ENCODE results near the gene FTL.

FTL gene

DNA sequence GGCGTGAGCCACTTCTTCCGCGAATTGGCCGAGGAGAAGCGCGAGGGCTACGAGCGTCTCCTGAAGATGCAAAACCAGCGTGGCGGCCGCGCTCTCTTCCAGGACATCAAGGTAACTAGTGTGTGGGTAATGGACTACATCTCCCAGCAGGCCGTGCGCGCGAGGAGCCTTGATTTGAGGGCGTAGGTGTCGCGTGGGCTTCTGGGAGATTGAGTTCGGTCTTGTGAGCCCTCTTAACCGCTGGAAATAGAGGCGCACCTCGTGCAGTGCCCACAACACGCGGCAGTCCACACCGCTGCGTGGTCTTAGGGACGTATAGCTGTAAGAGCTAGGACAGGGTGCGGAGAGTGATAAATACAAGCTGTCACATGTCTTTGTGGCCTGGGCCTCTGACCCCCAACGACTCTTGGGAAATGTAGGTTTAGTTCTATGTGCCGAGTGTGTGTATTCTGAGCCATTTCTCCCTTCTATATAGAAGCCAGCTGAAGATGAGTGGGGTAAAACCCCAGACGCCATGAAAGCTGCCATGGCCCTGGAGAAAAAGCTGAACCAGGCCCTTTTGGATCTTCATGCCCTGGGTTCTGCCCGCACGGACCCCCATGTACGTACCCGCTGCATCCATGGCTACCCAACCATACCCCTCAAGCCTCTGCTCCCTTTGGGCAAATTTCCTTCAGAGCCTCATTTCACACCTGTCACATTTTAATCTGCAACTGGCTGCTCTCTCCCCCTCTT is 864 bp downstream of the FTL start:
- peak; percentile 74 to 83 for DNase-seq (ENCODE audit: low read depth in 2 of 2, low spot score in 1 of 2)

GRCh38 chr19:48966541-48967345 is 1.6 kb downstream of the FTL start:
- DNase-seq (ENCODE audit: low read depth in 2 of 2, low spot score in 1 of 2), result no peak

- no peak for DNase-seq (ENCODE audit: low read depth in 2 of 2, low spot score in 1 of 2)
Measured at GRCh38 chr19:48967346-48968178, 2.5 kb downstream of the FTL start.

- no peak for DNase-seq (ENCODE audit: low read depth in 2 of 2, low spot score in 1 of 2)
Measured at GRCh38 chr19:48968179-48968661, 3.1 kb downstream of the FTL start.

DNA sequence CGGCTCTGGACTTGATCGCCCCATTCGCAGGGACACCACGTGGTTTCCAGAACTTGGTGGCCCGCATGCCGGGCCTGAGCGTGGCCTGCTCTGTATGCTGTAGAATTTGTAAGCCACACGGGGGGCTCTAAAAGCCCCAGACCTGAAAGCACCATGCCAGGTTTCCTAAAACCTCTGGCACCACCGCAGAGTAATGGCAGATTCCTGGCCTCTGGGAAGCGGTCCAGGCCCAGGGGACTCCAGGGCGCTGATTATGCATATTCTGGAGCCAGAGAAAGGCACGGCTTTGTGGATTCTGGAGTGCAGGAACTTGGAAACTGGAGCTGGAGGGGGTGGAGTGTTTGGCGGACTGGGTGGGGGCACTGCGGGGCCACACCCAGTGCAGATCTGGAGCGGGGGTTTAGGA is 3.7 kb downstream of the FTL start:
- DNase-seq (ENCODE audit: low read depth in 2 of 2, low spot score in 1 of 2), result no peak

DNA sequence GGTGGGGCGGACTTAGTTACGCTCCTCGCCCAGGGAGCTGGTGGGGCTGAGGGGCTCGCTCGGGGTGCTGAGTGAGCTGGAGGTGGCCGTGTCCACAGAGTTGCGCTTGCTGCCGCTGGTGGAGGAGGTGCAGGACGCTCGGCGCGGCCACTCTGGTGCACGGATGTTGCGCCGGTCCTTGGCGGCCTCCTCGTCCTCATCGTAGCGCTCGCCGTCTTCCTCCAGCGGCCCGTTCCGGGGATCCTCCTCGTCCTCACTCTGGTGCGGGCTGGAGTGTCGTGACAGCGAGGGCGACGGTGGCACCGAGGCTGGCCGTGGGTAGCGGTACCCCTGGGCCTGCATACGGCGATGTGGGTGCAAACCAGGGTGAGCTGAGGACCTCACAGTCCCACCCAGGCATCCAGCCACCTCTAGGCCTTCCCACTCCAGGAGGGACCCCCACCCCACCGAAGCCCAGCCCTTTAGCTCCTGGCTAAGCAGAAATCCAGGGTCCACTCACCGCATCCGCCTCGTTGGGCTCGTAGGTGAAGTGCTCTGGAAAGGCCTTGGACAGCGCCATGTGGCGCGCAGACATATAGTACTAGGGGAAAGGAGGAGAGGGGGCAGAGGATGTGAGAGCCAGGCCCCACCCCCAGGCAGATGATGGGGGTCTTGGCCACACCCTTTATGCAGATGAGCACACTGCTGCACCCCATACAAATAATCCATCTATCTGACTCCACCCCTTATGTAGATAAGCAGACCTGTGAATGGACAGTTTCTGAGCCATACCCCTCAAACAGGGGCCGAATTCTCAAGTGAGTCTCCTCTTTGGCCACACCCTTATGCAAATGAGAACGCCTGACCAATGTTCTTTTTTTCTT is 4.4 kb downstream of the FTL start:
- DNase-seq (ENCODE audit: low read depth in 2 of 2, low spot score in 1 of 2), result no peak

GRCh38 chr19:48970139-48970766 is 5.1 kb downstream of the FTL start:
- DNase-seq (ENCODE audit: low read depth in 2 of 2, low spot score in 1 of 2), result no peak

- peak; percentile 71 for DNase-seq (ENCODE audit: low read depth in 2 of 2, low spot score in 1 of 2)
Measured at GRCh38 chr19:48970923-48971395, 5.8 kb downstream of the FTL start.

DNA sequence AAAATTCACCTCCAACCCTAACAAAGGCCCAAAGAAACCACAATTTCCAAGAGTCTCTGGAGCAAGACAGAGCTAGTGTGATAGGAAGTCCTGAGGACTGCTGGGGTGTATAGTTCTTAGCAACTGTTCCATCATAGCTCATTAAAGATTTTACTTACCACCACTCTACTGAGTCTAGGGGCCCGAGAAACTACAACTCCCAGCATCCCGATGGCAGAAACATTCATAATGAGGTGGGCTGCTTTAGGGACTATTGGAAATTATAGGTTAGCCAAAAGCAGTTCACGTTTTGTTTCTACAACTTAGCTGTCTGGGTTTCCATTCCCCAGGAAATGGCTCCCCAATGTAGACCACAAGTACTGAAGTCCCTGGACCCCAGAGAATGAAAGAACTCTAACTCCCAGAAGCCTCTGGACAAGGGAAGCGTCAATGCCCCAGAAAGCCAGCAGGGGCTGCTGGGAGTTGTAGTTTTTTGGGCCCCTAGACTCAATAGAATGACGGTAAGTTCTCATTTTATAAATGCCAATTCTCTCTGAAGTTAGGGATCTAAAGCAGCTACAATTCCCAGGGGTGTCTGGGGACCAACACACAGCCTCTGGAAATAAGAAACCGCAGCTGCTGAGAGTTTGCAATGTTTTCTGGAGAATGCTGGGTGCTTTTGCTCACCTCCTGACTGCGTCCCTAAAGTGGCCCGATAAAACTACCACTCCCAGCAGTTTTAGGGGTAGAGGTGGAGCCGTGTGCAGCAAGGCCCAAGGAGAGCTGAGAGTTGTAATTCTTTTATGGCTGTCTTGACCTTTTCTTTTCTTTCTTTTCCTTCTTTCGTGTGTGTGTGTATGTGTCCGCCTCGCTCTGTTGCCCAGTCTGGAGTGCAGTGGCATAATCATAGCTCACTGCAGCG is 11.1 kb downstream of the FTL start:
- no peak for DNase-seq (ENCODE audit: low read depth in 2 of 2, low spot score in 1 of 2)

DNA sequence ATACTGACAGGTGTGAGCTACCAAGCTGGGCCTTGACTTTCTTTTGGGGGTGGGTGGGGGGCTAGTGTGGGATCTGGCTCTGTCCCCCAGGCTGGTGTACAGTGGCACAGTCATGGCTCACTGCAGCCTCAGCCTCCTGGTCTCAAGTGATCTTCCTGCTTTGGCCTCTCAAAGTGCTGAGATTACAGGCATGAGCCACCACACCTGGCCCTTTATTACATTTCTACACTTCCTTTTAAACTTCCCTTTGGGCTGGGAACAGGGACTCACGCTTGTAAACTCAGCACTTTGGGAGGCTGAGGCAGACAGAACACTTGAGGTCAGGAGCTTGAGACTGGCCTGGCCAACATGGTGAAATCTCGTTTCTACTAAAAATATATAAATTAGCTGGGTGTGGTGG is 12.0 kb downstream of the FTL start:
- DNase-seq (ENCODE audit: low read depth in 2 of 2, low spot score in 1 of 2), result no peak

- no peak for DNase-seq (ENCODE audit: low read depth in 2 of 2, low spot score in 1 of 2)
Measured at GRCh38 chr19:48982280-48982679, 17.2 kb downstream of the FTL start.

DNA sequence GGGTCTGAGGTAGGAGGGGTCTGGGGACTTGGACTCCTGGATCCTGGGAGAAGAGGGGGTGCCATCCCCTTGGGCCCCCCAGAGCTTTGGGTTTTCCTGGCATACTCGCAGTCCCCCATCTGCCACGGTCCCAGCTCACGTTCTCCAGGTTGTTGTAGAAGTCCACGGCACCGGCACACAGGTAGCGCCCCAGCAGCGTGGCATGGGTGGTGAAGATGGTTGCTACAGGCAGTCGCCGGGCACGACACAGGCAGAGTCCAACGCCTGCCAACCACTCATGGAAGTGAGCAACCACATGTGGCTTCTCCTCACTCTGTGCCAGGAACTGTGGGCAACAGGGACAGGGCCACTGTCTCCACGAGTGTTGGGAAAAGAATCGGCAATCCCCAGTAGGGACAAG is 20.6 kb downstream of the FTL start:
- DNase-seq (ENCODE audit: low read depth in 2 of 2, low spot score in 1 of 2), result no peak

DNA sequence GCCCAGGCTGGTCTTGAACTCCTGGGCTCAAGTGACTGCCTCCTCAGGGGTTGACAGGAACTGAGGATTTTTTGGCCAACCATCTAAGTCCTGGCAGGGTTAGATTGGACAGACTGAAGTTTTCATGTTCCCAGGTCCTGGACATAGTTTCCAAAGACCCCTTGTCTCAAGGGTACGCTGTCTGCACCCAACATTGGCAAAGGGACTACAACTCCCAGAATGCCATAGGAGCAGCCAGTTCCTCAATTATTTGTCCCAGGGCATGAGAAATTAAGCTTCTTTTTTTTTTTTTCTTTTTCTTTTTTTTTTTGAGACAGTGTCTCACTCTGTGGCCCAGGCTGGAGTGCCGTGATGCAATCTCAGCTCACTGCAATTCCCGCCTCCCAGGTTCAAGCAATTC is 21.1 kb downstream of the FTL start:
- no peak for DNase-seq (ENCODE audit: low read depth in 2 of 2, low spot score in 1 of 2)

- DNase-seq (ENCODE audit: low read depth in 2 of 2, low spot score in 1 of 2), result no peak
Measured at GRCh38 chr19:48987323-48987722, 22.2 kb downstream of the FTL start.

DNA sequence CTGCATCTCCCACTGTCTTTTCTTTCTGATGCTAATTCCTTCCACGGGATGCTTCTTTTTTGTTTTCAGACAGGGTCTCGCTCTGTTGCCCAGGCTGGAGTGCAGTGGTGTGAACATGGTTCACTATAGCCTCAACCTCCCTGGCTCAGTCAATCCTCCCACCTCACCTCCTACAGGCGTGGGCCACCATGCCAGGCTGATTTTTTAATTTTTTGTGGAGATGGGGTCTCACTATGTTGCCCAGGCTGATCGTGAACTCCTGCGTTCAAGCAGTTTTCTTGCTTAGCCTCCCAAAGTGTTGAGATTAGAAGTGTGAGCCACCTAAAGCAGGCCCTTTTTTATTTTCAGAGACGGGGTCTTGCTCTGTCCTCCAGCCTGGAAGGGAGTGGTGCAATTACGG is 23.2 kb downstream of the FTL start:
- no peak for DNase-seq (ENCODE audit: low read depth in 2 of 2, low spot score in 1 of 2)

DNA sequence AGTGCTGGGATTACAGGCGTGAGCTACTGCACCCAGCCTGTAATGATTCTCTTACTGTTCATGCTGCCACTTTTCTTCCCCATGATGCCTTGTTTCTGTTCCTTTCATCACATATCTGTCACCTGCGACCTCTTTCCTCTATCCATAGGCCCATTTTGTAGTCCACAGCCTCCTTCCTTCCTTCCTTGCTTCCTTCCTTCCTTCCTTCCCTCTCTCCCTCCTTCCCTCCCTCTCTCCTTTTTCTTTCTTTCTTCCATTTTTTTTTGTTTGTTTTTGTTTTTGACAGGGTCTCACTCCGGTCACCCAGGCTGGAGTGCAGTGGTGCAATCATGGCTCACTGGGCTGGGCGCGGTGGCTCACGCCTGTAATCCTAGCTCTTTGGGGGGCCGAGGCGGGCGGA is 23.8 kb downstream of the FTL start:
- no peak for DNase-seq (ENCODE audit: low read depth in 2 of 2, low spot score in 1 of 2)

DNA sequence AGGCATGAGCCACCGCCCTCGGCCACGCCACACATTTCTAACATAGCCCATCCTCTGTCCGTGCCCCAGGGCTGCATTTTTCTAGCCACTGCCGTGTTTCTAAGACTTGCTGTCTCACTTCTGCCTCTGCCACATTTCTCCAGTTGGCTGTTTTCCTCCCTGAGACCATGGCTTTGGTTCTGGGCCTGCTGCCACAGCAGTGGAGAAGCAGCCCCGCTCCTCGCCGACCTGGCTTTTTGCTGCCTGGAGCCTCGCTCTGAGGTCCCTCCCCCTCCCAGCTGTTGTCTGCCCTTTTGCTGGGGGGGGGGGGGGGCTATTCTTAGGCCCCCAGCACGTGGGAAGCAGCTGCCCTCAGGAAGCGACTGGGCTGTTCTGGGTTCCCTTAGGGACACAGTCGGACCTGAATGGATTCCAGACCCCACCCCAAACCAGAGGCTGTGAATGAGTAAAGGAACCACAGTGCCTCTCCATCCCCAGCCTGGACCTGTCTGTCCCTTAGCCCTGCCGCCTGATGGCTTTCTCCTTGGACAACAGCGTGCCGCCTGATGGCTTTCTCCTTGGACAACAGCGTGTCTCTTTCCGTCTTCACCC is 24.7 kb downstream of the FTL start:
- no peak for DNase-seq (ENCODE audit: low read depth in 2 of 2, low spot score in 1 of 2)

- no peak for DNase-seq (ENCODE audit: low read depth in 2 of 2, low spot score in 1 of 2)
Measured at GRCh38 chr19:48990400-48990799, 25.3 kb downstream of the FTL start.

Measured in stimulated activated CD8-positive, alpha-beta memory T cell treated with anti-CD3 and anti-CD28 coated beads, Interleukin-4, amount 100 ng/mL, for 1 hour (primary cell).